ENCODE data around the gene GNAI2.

The GNAI2 gene

GRCh38 chr3:50264383-50264963 lies 28.5 kb downstream of the GNAI2 start:
- TF ChIP-seq CTCF (IDR thresholded peaks at IDR 0.05; ENCODE audit: unreplicated experiment in 3 of 3) = no peak
- no peaks in the 10 kb centered on the region for H3K9me3 Mint-ChIP-seq

GRCh38 chr3:50264964-50265485 lies 29.0 kb downstream of the GNAI2 start:
- no peaks in the 10 kb centered on the region for H3K9me3 Mint-ChIP-seq
- no peaks in the 10 kb centered on the region for H3K27me3 Mint-ChIP-seq (ENCODE audit: low read depth)
- H3K4me1 Mint-ChIP-seq = peaks cover 70% of the 10 kb centered on the region
- peak overlapping the region; percentile 61 to 74 (median 74) for H3K4me3 Mint-ChIP-seq
- no peaks in the 10 kb centered on the region for H3K36me3 Mint-ChIP-seq (ENCODE audit: low read depth)
- TF ChIP-seq CTCF (IDR thresholded peaks at IDR 0.05; ENCODE audit: unreplicated experiment in 3 of 3) = no peak
- peak overlapping the region; percentile 97 to 99 (median 99) for H3K27ac Mint-ChIP-seq

More at GRCh38 chr3:50264383-50264963, 28.5 kb downstream of the GNAI2 start:
- Mint-ChIP-seq H3K27me3 (ENCODE audit: low read depth) (no peaks in the 10 kb centered on the region), H3K36me3 (ENCODE audit: low read depth) (no peaks in the 10 kb centered on the region), H3K4me3 (peak overlapping the region; percentile 61 to 74 (median 62)), H3K27ac (peak overlapping the region; percentile 97 to 99 (median 99)), H3K4me1 (peaks cover 69% of the 10 kb centered on the region)

- Mint-ChIP-seq H3K4me1 (peaks cover 72% of the 10 kb centered on the region), H3K4me3 (peak overlapping the region; percentile 55 to 80 (median 76)), H3K27me3 (ENCODE audit: low read depth) (no peaks in the 10 kb centered on the region), H3K27ac (peak overlapping the region; percentile 90 to 99 (median 97)), H3K9me3 (no peaks in the 10 kb centered on the region), H3K36me3 (ENCODE audit: low read depth) (no peaks in the 10 kb centered on the region)
- no peak for TF ChIP-seq CTCF (IDR thresholded peaks at IDR 0.05; ENCODE audit: unreplicated experiment in 3 of 3)
Observed at GRCh38 chr3:50265571-50265970, 29.6 kb downstream of the GNAI2 start.

- H3K9me3 Mint-ChIP-seq = no peaks in the 10 kb centered on the region
- no peak for TF ChIP-seq CTCF (IDR thresholded peaks at IDR 0.05; ENCODE audit: unreplicated experiment in 3 of 3)
- peak overlapping the region; percentile 55 to 80 (median 76) for H3K4me3 Mint-ChIP-seq
- peaks cover 71% of the 10 kb centered on the region for H3K4me1 Mint-ChIP-seq
- H3K27me3 Mint-ChIP-seq (ENCODE audit: low read depth) = no peaks in the 10 kb centered on the region
- H3K36me3 Mint-ChIP-seq (ENCODE audit: low read depth) = no peaks in the 10 kb centered on the region
- H3K27ac Mint-ChIP-seq = peak overlapping the region; percentile 90 to 99 (median 97)
Observed at GRCh38 chr3:50266017-50266416, 30.0 kb downstream of the GNAI2 start.

GRCh38 chr3:50266836-50267235 lies 30.8 kb downstream of the GNAI2 start:
- Mint-ChIP-seq H3K27me3 (ENCODE audit: low read depth) (peaks cover 3% of the 10 kb centered on the region), H3K4me3 (peak overlapping the region; percentile 80 to 88 (median 84)), H3K9me3 (no peaks in the 10 kb centered on the region), H3K4me1 (peaks cover 74% of the 10 kb centered on the region), H3K27ac (peak overlapping the region; percentile 90 to 99 (median 97)), H3K36me3 (ENCODE audit: low read depth) (no peaks in the 10 kb centered on the region)
- no peak for TF ChIP-seq CTCF (IDR thresholded peaks at IDR 0.05; ENCODE audit: unreplicated experiment in 3 of 3)

Data from nephron (organoid).